GM12874 (cell line): Measurements from ENCODE around the gene CDC42BPG.

Experiments
- CTCF ChIP-seq: IDR thresholded peaks from 2 replicates; pipeline ENCODE4 v1.5.1; 2011; ENCODE audit warnings: low read depth, mild to moderate bottlenecking, control low read depth, low read length, moderate library complexity; ENCODE audit not compliant: insufficient read depth

Gene CDC42BPG

GRCh38 chr11:64865286-64866172 is 21.1 kb upstream of the CDC42BPG start:
- TF ChIP-seq CTCF: no peak

GRCh38 chr11:64864473-64865285 is 20.2 kb upstream of the CDC42BPG start:
- TF ChIP-seq CTCF: no peak

GRCh38 chr11:64864135-64864472 is 19.7 kb upstream of the CDC42BPG start:
- TF ChIP-seq CTCF: no peak

- TF ChIP-seq CTCF: no peak
These were observed 19.1 kb upstream of the CDC42BPG start for GRCh38 chr11:64863391-64864060.

GRCh38 chr11:64862987-64863390 is 18.5 kb upstream of the CDC42BPG start:
- TF ChIP-seq CTCF: no peak

- TF ChIP-seq CTCF: no peak
These were observed 16.9 kb upstream of the CDC42BPG start for GRCh38 chr11:64861227-64861975.
